Osteocyte (in vitro differentiated cells): ENCODE data around the gene BID. TPM values are rescaled to one million over a fixed set of nuclear protein-coding genes. Genes with fewer than 3 reads are reported as not detected.
A peak's percentile ranks its signal among the peaks of the same experiment; 100 is the strongest.

Experiments used
- DNase-seq: peaks from one replicate; pipeline ENCODE4 v3.0.0; 2021; ENCODE audit warnings: mixed read lengths; ENCODE audit not compliant: unreplicated experiment; ENCODE audit errors: extremely low spot score
- H3K27ac Mint-ChIP-seq: one replicate; pipeline ENCODE4 v1.8.0; 2021; ENCODE audit warnings: mild to moderate bottlenecking, mixed read lengths; ENCODE audit not compliant: unreplicated experiment
- H3K27me3 Mint-ChIP-seq: one replicate; pipeline ENCODE4 v1.8.0; 2021; ENCODE audit warnings: mixed read lengths; ENCODE audit not compliant: unreplicated experiment
- H3K36me3 Mint-ChIP-seq: one replicate; pipeline ENCODE4 v1.8.0; 2021; ENCODE audit warnings: mixed read lengths; ENCODE audit not compliant: unreplicated experiment
- H3K4me1 Mint-ChIP-seq: one replicate; pipeline ENCODE4 v1.8.0; 2021; ENCODE audit warnings: mixed read lengths; ENCODE audit not compliant: unreplicated experiment
- H3K4me3 Mint-ChIP-seq: one replicate; pipeline ENCODE4 v1.8.0; 2021; ENCODE audit warnings: mild to moderate bottlenecking, moderate library complexity, mixed read lengths; ENCODE audit not compliant: unreplicated experiment
- H3K9me3 Mint-ChIP-seq: one replicate; pipeline ENCODE4 v1.8.0; 2021; ENCODE audit warnings: mixed read lengths; ENCODE audit not compliant: unreplicated experiment
- CTCF ChIP-seq: fragments of 200-600 bp; sonication (generic); IDR thresholded peaks from 2 replicates; pipeline ENCODE4 v1.5.0; 2021; ENCODE audit warnings: antibody characterized with exemption, mild to moderate bottlenecking, moderate library complexity
- total RNA-seq: library from RNA; stranded (reverse); gene quantifications from 2 replicates; pipeline ENCODE4 v1.2.1, GENCODE V29; 2021

Gene BID
- total RNA-seq, 1 donor from 2014 or later = 11.6 TPM

GRCh38 chr22:17804331-17805080 is 30.2 kb upstream of the BID start:
- Mint-ChIP-seq H3K27ac (no peak overlapping the region), H3K36me3 (peaks cover 10% of the 10 kb centered on the region), H3K4me3 (no peak overlapping the region), H3K4me1 (peaks cover 4% of the 10 kb centered on the region), H3K27me3 (no peaks in the 10 kb centered on the region), H3K9me3 (no peaks in the 10 kb centered on the region)
- DNase-seq = no peak
- TF ChIP-seq CTCF = no peak

GRCh38 chr22:17803609-17804270 is 29.5 kb upstream of the BID start:
- TF ChIP-seq CTCF = no peak
- Mint-ChIP-seq H3K9me3 (no peaks in the 10 kb centered on the region), H3K27ac (no peak overlapping the region), H3K36me3 (peaks cover 7% of the 10 kb centered on the region), H3K4me1 (peaks cover 4% of the 10 kb centered on the region), H3K27me3 (no peaks in the 10 kb centered on the region), H3K4me3 (no peak overlapping the region)
- DNase-seq = no peak

- Mint-ChIP-seq H3K9me3 (no peaks in the 10 kb centered on the region), H3K36me3 (peaks cover 7% of the 10 kb centered on the region), H3K4me1 (peaks cover 4% of the 10 kb centered on the region), H3K27me3 (no peaks in the 10 kb centered on the region), H3K4me3 (no peak overlapping the region), H3K27ac (peak overlapping the region; percentile 11)
- TF ChIP-seq CTCF = no peak
- DNase-seq = no peak
These were observed 28.6 kb upstream of the BID start for GRCh38 chr22:17802822-17803221.

- H3K36me3 Mint-ChIP-seq = peaks cover 7% of the 10 kb centered on the region
- no peaks in the 10 kb centered on the region for H3K9me3 Mint-ChIP-seq
- TF ChIP-seq CTCF = no peak
- no peak for DNase-seq
- H3K4me3 Mint-ChIP-seq = no peak overlapping the region
- H3K27me3 Mint-ChIP-seq = no peaks in the 10 kb centered on the region
- H3K27ac Mint-ChIP-seq = peak overlapping the region; percentile 11
- peaks cover 4% of the 10 kb centered on the region for H3K4me1 Mint-ChIP-seq
These were observed 28.1 kb upstream of the BID start for GRCh38 chr22:17802411-17802810.
